Measurements from ENCODE around the gene NINL. TPM values are rescaled to one million over a fixed set of nuclear protein-coding genes. Genes with fewer than 3 reads are reported as not detected.

The NINL gene
- total RNA-seq, 1 donor from 2014 or later: 47.0 TPM

- DNase-seq (ENCODE audit: extremely low spot score, unreplicated experiment): no peak
Measured at GRCh38 chr20:25486377-25486776, 99.0 kb downstream of the NINL start.

GRCh38 chr20:25485872-25486271 is 99.5 kb downstream of the NINL start:
- no peak for TF ChIP-seq CTCF (conservative IDR thresholded peaks at IDR 0.05)
- Mint-ChIP-seq H3K4me3 (no peak overlapping the region), H3K36me3 (no peaks in the 10 kb centered on the region)

More at GRCh38 chr20:25486377-25486776, 99.0 kb downstream of the NINL start:
- Mint-ChIP-seq H3K4me3 (no peak overlapping the region), H3K4me1 (ENCODE audit: unreplicated experiment) (peaks cover 5% of the 10 kb centered on the region), H3K36me3 (no peaks in the 10 kb centered on the region), H3K27ac (peak overlapping the region; percentile 11), H3K27me3 (no peaks in the 10 kb centered on the region), H3K9me3 (no peaks in the 10 kb centered on the region)
- no peak for TF ChIP-seq CTCF (conservative IDR thresholded peaks at IDR 0.05)

GRCh38 chr20:25484911-25485511 is 100.3 kb downstream of the NINL start:
- Mint-ChIP-seq H3K9me3 (no peaks in the 10 kb centered on the region), H3K4me1 (ENCODE audit: unreplicated experiment) (peaks cover 5% of the 10 kb centered on the region), H3K4me3 (no peak overlapping the region), H3K27me3 (no peaks in the 10 kb centered on the region), H3K36me3 (no peaks in the 10 kb centered on the region), H3K27ac (no peak overlapping the region)
- DNase-seq (ENCODE audit: extremely low spot score, unreplicated experiment): no peak
- no peak for TF ChIP-seq CTCF (conservative IDR thresholded peaks at IDR 0.05)

More at GRCh38 chr20:25485872-25486271, 99.5 kb downstream of the NINL start:
- H3K27me3 Mint-ChIP-seq: no peaks in the 10 kb centered on the region
- DNase-seq (ENCODE audit: extremely low spot score, unreplicated experiment): no peak
- H3K27ac Mint-ChIP-seq: no peak overlapping the region
- H3K4me1 Mint-ChIP-seq (ENCODE audit: unreplicated experiment): peaks cover 5% of the 10 kb centered on the region
- no peaks in the 10 kb centered on the region for H3K9me3 Mint-ChIP-seq

GRCh38 chr20:25484224-25484846 is 101.0 kb downstream of the NINL start:
- Mint-ChIP-seq H3K36me3 (no peaks in the 10 kb centered on the region), H3K9me3 (no peaks in the 10 kb centered on the region), H3K4me1 (ENCODE audit: unreplicated experiment) (peaks cover 5% of the 10 kb centered on the region), H3K27ac (no peak overlapping the region), H3K4me3 (no peak overlapping the region), H3K27me3 (no peaks in the 10 kb centered on the region)
- no peak for DNase-seq (ENCODE audit: extremely low spot score, unreplicated experiment)
- no peak for TF ChIP-seq CTCF (conservative IDR thresholded peaks at IDR 0.05)

- TF ChIP-seq CTCF (conservative IDR thresholded peaks at IDR 0.05): no peak
- peaks cover 5% of the 10 kb centered on the region for H3K4me1 Mint-ChIP-seq (ENCODE audit: unreplicated experiment)
- H3K27me3 Mint-ChIP-seq: no peaks in the 10 kb centered on the region
- no peaks in the 10 kb centered on the region for H3K9me3 Mint-ChIP-seq
- no peak for DNase-seq (ENCODE audit: extremely low spot score, unreplicated experiment)
- H3K36me3 Mint-ChIP-seq: peaks cover 4% of the 10 kb centered on the region
- no peak overlapping the region for H3K27ac Mint-ChIP-seq
- no peak overlapping the region for H3K4me3 Mint-ChIP-seq
Measured at GRCh38 chr20:25483431-25484132, 101.7 kb downstream of the NINL start.
